ENCODE measurements around the gene AQP2. TPM values are rescaled to one million over a fixed set of nuclear protein-coding genes. Genes with fewer than 3 reads are reported as not detected.

The AQP2 gene
- total and polyA plus RNA-seq, 2 donors from 2014 or later, result 122 to 666 TPM

DNA sequence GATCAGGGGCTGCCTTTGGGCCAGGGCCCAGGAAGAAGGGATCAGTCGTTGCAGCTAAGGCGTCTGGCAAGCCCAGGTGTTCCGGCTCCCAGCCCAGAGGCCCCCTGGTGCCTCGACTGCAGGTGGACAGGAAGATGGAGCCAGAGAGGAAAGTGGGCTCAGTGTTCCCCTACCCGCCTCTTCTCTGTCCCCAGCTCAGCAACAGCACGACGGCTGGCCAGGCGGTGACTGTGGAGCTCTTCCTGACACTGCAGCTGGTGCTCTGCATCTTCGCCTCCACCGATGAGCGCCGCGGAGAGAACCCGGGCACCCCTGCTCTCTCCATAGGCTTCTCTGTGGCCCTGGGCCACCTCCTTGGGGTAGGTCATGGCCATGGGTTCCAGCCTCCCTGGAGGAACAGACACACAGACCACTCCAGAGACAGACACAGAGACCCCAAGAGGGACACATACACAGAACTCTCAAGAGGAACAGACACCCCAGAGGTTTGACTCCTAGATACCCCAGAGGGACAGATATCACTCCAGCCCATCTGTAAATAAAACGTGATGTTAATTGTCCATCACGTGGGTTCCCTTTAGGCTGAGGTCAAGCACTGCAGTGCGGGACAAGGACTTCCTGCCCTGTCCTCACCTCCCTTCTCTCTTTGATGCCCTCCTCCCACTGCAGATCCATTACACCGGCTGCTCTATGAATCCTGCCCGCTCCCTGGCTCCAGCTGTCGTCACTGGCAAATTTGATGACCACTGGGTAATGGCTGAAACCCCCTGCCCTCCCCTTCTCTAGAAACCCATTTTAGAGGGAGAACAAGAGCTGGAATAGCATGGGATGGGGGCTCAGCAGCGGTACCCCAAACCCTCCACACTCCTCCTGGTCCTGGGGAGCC is 3.7 kb downstream of the AQP2 start:
- H3K36me3 ChIP-seq (ENCODE audit: control insufficient read depth in 2 of 3, insufficient read depth in 3 of 3, low read length in 3 of 3), result no peaks in the 10 kb centered on the region
- no peaks in the 10 kb centered on the region for H3K9me3 ChIP-seq (ENCODE audit: control insufficient read depth in 2 of 3, insufficient read depth in 1 of 3, low read length in 3 of 3)
- H3K27ac ChIP-seq (ENCODE audit: low read depth in 2 of 2, low read length in 2 of 2), result peak overlapping the region; percentile 15 to 32
- H3K4me1 ChIP-seq (ENCODE audit: control insufficient read depth in 2 of 3, insufficient read depth in 2 of 3, low read depth in 1 of 3, low read length in 3 of 3), result no peaks in the 10 kb centered on the region
- H3K4me3 ChIP-seq (ENCODE audit: low read length in 3 of 3), result peak overlapping the region in 2 of 3 donors; percentile 52 to 59
- H3K27me3 ChIP-seq (ENCODE audit: control insufficient read depth, insufficient read depth, low read length), result peaks cover 3% of the 10 kb centered on the region
- FAIRE-seq, result no peak
- peak overlapping the region in 1 of 3 donors; percentile 53 for H3K9ac ChIP-seq (ENCODE audit: low read length in 3 of 3)
- DNase-seq, result peak; percentile 54 to 76 (median 60)
- TF ChIP-seq, protein P1, sequence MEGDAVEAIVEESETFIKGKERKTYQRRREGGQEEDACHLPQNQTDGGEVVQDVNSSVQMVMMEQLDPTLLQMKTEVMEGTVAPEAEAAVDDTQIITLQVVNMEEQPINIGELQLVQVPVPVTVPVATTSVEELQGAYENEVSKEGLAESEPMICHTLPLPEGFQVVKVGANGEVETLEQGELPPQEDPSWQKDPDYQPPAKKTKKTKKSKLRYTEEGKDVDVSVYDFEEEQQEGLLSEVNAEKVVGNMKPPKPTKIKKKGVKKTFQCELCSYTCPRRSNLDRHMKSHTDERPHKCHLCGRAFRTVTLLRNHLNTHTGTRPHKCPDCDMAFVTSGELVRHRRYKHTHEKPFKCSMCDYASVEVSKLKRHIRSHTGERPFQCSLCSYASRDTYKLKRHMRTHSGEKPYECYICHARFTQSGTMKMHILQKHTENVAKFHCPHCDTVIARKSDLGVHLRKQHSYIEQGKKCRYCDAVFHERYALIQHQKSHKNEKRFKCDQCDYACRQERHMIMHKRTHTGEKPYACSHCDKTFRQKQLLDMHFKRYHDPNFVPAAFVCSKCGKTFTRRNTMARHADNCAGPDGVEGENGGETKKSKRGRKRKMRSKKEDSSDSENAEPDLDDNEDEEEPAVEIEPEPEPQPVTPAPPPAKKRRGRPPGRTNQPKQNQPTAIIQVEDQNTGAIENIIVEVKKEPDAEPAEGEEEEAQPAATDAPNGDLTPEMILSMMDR (IDR thresholded peaks at IDR 0.05; ENCODE audit: borderline replicate concordance, extremely low read depth, insufficient read depth), result no peak
- intact Hi-C loops (cut with DNase I), result no loop called here

DNA sequence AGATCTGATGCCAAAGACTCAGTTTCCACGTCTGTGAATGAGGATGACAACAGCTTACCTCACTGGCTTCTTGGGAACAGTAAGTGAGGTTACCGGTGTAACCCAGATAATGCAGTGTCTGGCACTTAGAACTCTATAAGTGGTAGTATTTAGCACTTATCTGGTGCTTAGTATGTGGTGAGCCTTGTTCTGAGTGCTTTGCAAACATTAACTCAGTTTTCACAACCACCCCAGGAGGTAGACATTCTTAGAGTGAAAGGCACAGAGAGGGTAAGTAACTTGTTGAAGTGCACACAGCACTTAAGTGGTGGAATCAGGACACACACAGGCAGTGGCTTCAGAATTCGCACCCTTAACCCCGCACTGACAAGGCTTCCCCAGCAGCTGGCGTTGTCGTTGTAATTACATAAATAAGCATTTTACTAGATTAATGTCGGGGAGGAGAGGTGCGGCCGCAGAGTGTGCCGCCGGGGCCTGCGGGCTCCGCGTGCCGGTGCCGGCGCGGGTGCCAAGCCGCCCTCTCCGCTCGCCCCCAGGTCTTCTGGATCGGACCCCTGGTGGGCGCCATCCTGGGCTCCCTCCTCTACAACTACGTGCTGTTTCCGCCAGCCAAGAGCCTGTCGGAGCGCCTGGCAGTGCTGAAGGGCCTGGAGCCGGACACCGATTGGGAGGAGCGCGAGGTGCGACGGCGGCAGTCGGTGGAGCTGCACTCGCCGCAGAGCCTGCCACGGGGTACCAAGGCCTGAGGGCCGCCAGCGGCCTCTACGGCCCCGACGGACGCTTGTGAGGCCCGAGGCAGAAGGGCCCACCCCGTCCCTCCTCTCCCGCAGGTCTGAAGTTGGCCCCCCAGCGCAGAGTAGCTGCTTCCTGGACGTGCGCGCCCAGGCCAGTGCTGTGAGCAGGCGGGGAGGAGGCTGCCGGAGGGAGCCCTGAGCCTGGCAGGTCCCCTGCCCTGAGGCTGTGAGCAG is 4.6 kb downstream of the AQP2 start:
- Histone ChIP-seq H3K9ac (ENCODE audit: low read length in 3 of 3) (no peak overlapping the region), H3K9me3 (ENCODE audit: control insufficient read depth in 2 of 3, insufficient read depth in 1 of 3, low read length in 3 of 3) (no peaks in the 10 kb centered on the region), H3K36me3 (ENCODE audit: control insufficient read depth in 2 of 3, insufficient read depth in 3 of 3, low read length in 3 of 3) (no peaks in the 10 kb centered on the region), H3K27ac (ENCODE audit: low read depth in 2 of 2, low read length in 2 of 2) (peak overlapping the region in 1 of 2 donors; percentile 15), H3K4me3 (ENCODE audit: low read length in 3 of 3) (peak overlapping the region in 2 of 3 donors; percentile 52 to 59), H3K4me1 (ENCODE audit: control insufficient read depth in 2 of 3, insufficient read depth in 2 of 3, low read depth in 1 of 3, low read length in 3 of 3) (peaks cover 0 to 4% (median 0%) of the 10 kb centered on the region in 3 donors), H3K27me3 (ENCODE audit: control insufficient read depth, insufficient read depth, low read length) (peaks cover 6% of the 10 kb centered on the region)
- TF ChIP-seq, protein P1 (IDR thresholded peaks at IDR 0.05; ENCODE audit: borderline replicate concordance, extremely low read depth, insufficient read depth), result no peak
- intact Hi-C loops (cut with DNase I), result no loop called here
- DNase-seq (peak in 2 of 5 donors; percentile 45 to 77), FAIRE-seq (no peak)

DNA sequence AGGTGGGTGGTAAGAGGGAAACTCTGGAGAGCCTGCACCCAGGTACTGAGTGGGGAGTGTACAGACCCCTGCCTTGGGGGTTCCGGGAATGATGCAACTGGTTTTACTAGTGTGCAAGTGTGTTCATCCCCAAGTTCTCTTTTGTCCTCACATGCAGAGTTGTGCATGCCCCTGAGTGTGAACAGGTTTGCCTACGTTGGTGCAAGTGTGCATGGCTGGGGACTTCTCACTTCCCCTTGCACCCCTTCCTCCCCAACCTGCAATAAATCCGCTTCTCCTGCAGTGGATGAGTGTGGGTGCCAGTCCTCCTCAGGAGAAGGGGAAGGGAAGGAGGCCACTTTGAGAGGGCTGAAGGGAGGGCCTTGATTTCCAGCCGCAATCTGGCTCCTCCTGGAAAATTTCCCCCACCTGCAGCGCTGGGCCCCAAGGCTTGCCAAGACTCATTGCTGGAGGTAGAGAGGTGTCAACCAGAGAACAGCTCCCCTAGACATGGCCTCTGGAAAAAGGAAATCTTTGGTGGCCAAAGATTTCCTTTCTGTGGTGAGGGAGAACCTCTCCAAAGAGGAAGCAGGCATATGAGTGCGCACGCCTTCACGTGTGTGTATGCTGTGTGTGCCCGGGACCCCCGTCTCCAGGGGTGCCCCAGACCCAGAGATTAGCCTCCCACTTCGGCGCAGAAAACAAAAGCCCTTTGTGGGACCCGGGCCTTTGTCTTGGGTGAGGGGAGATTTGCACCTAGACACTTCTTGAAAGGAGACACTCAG is 5.5 kb downstream of the AQP2 start:
- Histone ChIP-seq H3K9me3 (ENCODE audit: control insufficient read depth in 2 of 3, insufficient read depth in 1 of 3, low read length in 3 of 3) (no peaks in the 10 kb centered on the region), H3K4me1 (ENCODE audit: control insufficient read depth in 2 of 3, insufficient read depth in 2 of 3, low read depth in 1 of 3, low read length in 3 of 3) (peaks cover 0 to 4% (median 0%) of the 10 kb centered on the region in 3 donors), H3K36me3 (ENCODE audit: control insufficient read depth in 2 of 3, insufficient read depth in 3 of 3, low read length in 3 of 3) (no peaks in the 10 kb centered on the region), H3K27me3 (ENCODE audit: control insufficient read depth, insufficient read depth, low read length) (peaks cover 14% of the 10 kb centered on the region), H3K9ac (ENCODE audit: low read length in 3 of 3) (no peak overlapping the region), H3K4me3 (ENCODE audit: low read length in 3 of 3) (no peak overlapping the region), H3K27ac (ENCODE audit: low read depth in 2 of 2, low read length in 2 of 2) (no peak overlapping the region)
- FAIRE-seq, result no peak
- TF ChIP-seq, protein P1 (IDR thresholded peaks at IDR 0.05; ENCODE audit: borderline replicate concordance, extremely low read depth, insufficient read depth), result no peak
- intact Hi-C loops (cut with DNase I), result no loop called here
- DNase-seq, result no peak
